SU-DHL-6 (cell line): ENCODE measurements around the gene SEMA3C.

Experiments used
- CTCF ChIP-seq: fragments of 200-600 bp; sonication (generic); IDR thresholded peaks from one replicate; pipeline ENCODE4 v1.5.1; 2017; ENCODE audit warnings: antibody characterized with exemption, mild to moderate bottlenecking, low read length, moderate library complexity; ENCODE audit not compliant: insufficient read depth, poor library complexity, severe bottlenecking
- EZH2phosphoT487 ChIP-seq: fragments of 200-600 bp; sonication (generic), shearing (Covaris generic); conservative IDR thresholded peaks from 2 replicates; pipeline ENCODE4 v1.6.1; 2018; ENCODE audit warnings: mild to moderate bottlenecking, antibody characterized with exemption, low read length, moderate library complexity, mixed read lengths

GRCh38 chr7:80806663-80807062 lies 112.2 kb downstream of the SEMA3C start:
- TF ChIP-seq CTCF (no peak), EZH2phosphoT487 (no peak)
